ENCODE data around the gene TMEM123.

The TMEM123 gene

GRCh38 chr11:102467853-102468580, 15.5 kb upstream of the TMEM123 start:
- TF ChIP-seq CTCF (IDR thresholded peaks at IDR 0.05; ENCODE audit: control insufficient read depth, extremely low read depth, insufficient read depth): no peak
- no peak for DNase-seq (ENCODE audit: low read depth)
- H3K4me3 ChIP-seq (ENCODE audit: low read depth, low read length): no peak overlapping the region

- peak; percentile 85 for DNase-seq (ENCODE audit: low read depth)
- H3K4me3 ChIP-seq (ENCODE audit: low read depth, low read length): no peak overlapping the region
- TF ChIP-seq CTCF (IDR thresholded peaks at IDR 0.05; ENCODE audit: control insufficient read depth, extremely low read depth, insufficient read depth): no peak
Measured at GRCh38 chr11:102467080-102467708, 14.6 kb upstream of the TMEM123 start.

- no peak for TF ChIP-seq CTCF (IDR thresholded peaks at IDR 0.05; ENCODE audit: control insufficient read depth, extremely low read depth, insufficient read depth)
- H3K4me3 ChIP-seq (ENCODE audit: low read depth, low read length): no peak overlapping the region
- DNase-seq (ENCODE audit: low read depth): no peak
Measured at GRCh38 chr11:102465696-102466095, 13.1 kb upstream of the TMEM123 start.

GRCh38 chr11:102464859-102465500, 12.4 kb upstream of the TMEM123 start:
- H3K4me3 ChIP-seq (ENCODE audit: low read depth, low read length): no peak overlapping the region
- TF ChIP-seq CTCF (IDR thresholded peaks at IDR 0.05; ENCODE audit: control insufficient read depth, extremely low read depth, insufficient read depth): no peak
- DNase-seq (ENCODE audit: low read depth): no peak

- H3K4me3 ChIP-seq (ENCODE audit: low read depth, low read length): no peak overlapping the region
- no peak for TF ChIP-seq CTCF (IDR thresholded peaks at IDR 0.05; ENCODE audit: control insufficient read depth, extremely low read depth, insufficient read depth)
- no peak for DNase-seq (ENCODE audit: low read depth)
Measured at GRCh38 chr11:102464037-102464436, 11.5 kb upstream of the TMEM123 start.

GRCh38 chr11:102462610-102463009, 10.0 kb upstream of the TMEM123 start:
- no peak for TF ChIP-seq CTCF (IDR thresholded peaks at IDR 0.05; ENCODE audit: control insufficient read depth, extremely low read depth, insufficient read depth)
- no peak overlapping the region for H3K4me3 ChIP-seq (ENCODE audit: low read depth, low read length)
- no peak for DNase-seq (ENCODE audit: low read depth)

Data from LNCaP clone FGC (cell line).